ENCODE data around the gene SST.

- TF ChIP-seq POLR2A (IDR thresholded peaks at IDR 0.05; ENCODE audit: low read depth, low read length) (no peak), POLR2AphosphoS5 (IDR thresholded peaks at IDR 0.05; ENCODE audit: low read depth, low read length) (no peak), TAF1 (IDR thresholded peaks at IDR 0.05; ENCODE audit: borderline replicate concordance, low read depth, low read length) (no peak)
These were observed 5.2 kb downstream of the SST start for GRCh38 chr3:187665010-187665409.
